Measurements from ENCODE around the gene NKAIN2. TPM values are rescaled to one million over a fixed set of nuclear protein-coding genes. Genes with fewer than 3 reads are reported as not detected.
A peak's percentile ranks its signal among the peaks of the same experiment; 100 is the strongest.

NKAIN2 gene
- total and polyA plus RNA-seq, 4 donors: 16.3 to 67.0 (median 49.9) TPM

DNA sequence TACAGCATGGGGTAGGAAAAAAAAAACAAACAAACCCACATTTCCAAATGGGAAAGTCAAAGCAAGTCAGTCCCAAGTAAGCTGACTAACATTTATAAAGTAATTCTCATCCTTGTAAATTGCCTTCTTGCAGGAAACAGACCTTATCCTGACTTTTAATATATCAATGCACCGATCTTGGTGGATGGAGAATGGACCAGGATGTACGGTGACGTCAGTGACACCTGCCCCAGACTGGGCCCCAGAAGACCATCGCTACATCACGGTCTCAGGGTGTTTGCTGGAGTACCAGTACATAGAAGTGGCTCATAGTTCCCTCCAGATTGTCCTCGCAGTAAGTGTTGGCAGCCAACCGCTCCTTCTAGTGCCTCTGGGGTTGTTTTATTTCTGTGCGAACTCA lies 854.4 kb downstream of the NKAIN2 start:
- Histone ChIP-seq H3K4me1 (ENCODE audit: control insufficient read depth, insufficient read depth, low read length) (no peaks in the 10 kb centered on the region), H3K9me3 (ENCODE audit: control insufficient read depth, insufficient read depth, low read length) (no peaks in the 10 kb centered on the region), H3K27me3 (ENCODE audit: control insufficient read depth, insufficient read depth, low read length) (no peaks in the 10 kb centered on the region), H3K36me3 (ENCODE audit: control insufficient read depth, insufficient read depth, low read length) (no peaks in the 10 kb centered on the region), H3K4me3 (ENCODE audit: low read depth, low read length) (no peak overlapping the region), H3K27ac (ENCODE audit: low read depth, low read length) (no peak overlapping the region)
- 90% methylated on average over 7 of the region's 8 CpGs for WGBS (ENCODE audit: insufficient coverage)
- DNase-seq (ENCODE audit: low read depth in 4 of 6, low spot score in 6 of 6): no peak

GRCh38 chr6:124659427-124659826 lies 855.8 kb downstream of the NKAIN2 start:
- H3K4me1 ChIP-seq (ENCODE audit: control insufficient read depth, insufficient read depth, low read length): no peaks in the 10 kb centered on the region
- DNase-seq (ENCODE audit: low read depth in 4 of 6, low spot score in 6 of 6): no peak
- no peaks in the 10 kb centered on the region for H3K9me3 ChIP-seq (ENCODE audit: control insufficient read depth, insufficient read depth, low read length)
- WGBS (ENCODE audit: insufficient coverage): no CpG with 5 or more reads among the region's 1 CpG
- H3K27me3 ChIP-seq (ENCODE audit: control insufficient read depth, insufficient read depth, low read length): no peaks in the 10 kb centered on the region
- no peak overlapping the region for H3K27ac ChIP-seq (ENCODE audit: low read depth, low read length)
- no peak overlapping the region for H3K4me3 ChIP-seq (ENCODE audit: low read depth, low read length)
- no peaks in the 10 kb centered on the region for H3K36me3 ChIP-seq (ENCODE audit: control insufficient read depth, insufficient read depth, low read length)

DNA sequence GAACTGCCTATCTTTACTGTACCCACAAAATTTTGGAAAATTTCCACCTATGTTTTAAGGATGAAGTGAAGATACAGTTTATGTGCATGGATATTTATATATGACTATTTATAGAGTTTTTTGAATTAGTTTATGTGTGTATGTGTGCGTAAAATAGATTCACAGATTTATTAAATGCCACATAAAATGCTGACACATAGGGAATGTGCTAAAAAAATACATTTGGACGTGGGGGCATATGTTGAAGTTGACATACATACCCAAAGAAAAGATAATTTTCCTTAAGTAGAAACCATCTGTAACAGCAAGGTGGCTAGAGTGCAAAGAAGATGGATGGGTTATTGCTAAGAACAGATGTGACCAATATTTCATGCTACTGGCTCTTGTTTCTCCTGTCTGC lies 856.5 kb downstream of the NKAIN2 start:
- H3K36me3 ChIP-seq (ENCODE audit: control insufficient read depth, insufficient read depth, low read length): no peaks in the 10 kb centered on the region
- no peak for DNase-seq (ENCODE audit: low read depth in 4 of 6, low spot score in 6 of 6)
- no peaks in the 10 kb centered on the region for H3K4me1 ChIP-seq (ENCODE audit: control insufficient read depth, insufficient read depth, low read length)
- no peaks in the 10 kb centered on the region for H3K27me3 ChIP-seq (ENCODE audit: control insufficient read depth, insufficient read depth, low read length)
- H3K27ac ChIP-seq (ENCODE audit: low read depth, low read length): no peak overlapping the region
- WGBS (ENCODE audit: insufficient coverage): no CpG with 5 or more reads among the region's 2 CpGs
- no peak overlapping the region for H3K4me3 ChIP-seq (ENCODE audit: low read depth, low read length)
- no peaks in the 10 kb centered on the region for H3K9me3 ChIP-seq (ENCODE audit: control insufficient read depth, insufficient read depth, low read length)

- WGBS (ENCODE audit: insufficient coverage): 25% methylated on average over 1 of the region's 5 CpGs
- no peak overlapping the region for H3K27ac ChIP-seq (ENCODE audit: low read depth, low read length)
- peak in 2 of 6 donors; percentile 62 to 79 for DNase-seq (ENCODE audit: low read depth in 4 of 6, low spot score in 6 of 6)
- H3K36me3 ChIP-seq (ENCODE audit: control insufficient read depth, insufficient read depth, low read length): no peaks in the 10 kb centered on the region
- no peaks in the 10 kb centered on the region for H3K4me1 ChIP-seq (ENCODE audit: control insufficient read depth, insufficient read depth, low read length)
- H3K4me3 ChIP-seq (ENCODE audit: low read depth, low read length): no peak overlapping the region
- no peaks in the 10 kb centered on the region for H3K27me3 ChIP-seq (ENCODE audit: control insufficient read depth, insufficient read depth, low read length)
- no peaks in the 10 kb centered on the region for H3K9me3 ChIP-seq (ENCODE audit: control insufficient read depth, insufficient read depth, low read length)
Measured at GRCh38 chr6:124661097-124661661, 857.5 kb downstream of the NKAIN2 start.

- Histone ChIP-seq H3K9me3 (ENCODE audit: control insufficient read depth, insufficient read depth, low read length) (no peaks in the 10 kb centered on the region), H3K4me3 (ENCODE audit: low read depth, low read length) (no peak overlapping the region), H3K27me3 (ENCODE audit: control insufficient read depth, insufficient read depth, low read length) (no peaks in the 10 kb centered on the region), H3K27ac (ENCODE audit: low read depth, low read length) (no peak overlapping the region), H3K36me3 (ENCODE audit: control insufficient read depth, insufficient read depth, low read length) (no peaks in the 10 kb centered on the region), H3K4me1 (ENCODE audit: control insufficient read depth, insufficient read depth, low read length) (no peaks in the 10 kb centered on the region)
- no peak for DNase-seq (ENCODE audit: low read depth in 4 of 6, low spot score in 6 of 6)
- no CpG with 5 or more reads among the region's 5 CpGs for WGBS (ENCODE audit: insufficient coverage)
Measured at GRCh38 chr6:124668028-124668427, 864.4 kb downstream of the NKAIN2 start.

DNA sequence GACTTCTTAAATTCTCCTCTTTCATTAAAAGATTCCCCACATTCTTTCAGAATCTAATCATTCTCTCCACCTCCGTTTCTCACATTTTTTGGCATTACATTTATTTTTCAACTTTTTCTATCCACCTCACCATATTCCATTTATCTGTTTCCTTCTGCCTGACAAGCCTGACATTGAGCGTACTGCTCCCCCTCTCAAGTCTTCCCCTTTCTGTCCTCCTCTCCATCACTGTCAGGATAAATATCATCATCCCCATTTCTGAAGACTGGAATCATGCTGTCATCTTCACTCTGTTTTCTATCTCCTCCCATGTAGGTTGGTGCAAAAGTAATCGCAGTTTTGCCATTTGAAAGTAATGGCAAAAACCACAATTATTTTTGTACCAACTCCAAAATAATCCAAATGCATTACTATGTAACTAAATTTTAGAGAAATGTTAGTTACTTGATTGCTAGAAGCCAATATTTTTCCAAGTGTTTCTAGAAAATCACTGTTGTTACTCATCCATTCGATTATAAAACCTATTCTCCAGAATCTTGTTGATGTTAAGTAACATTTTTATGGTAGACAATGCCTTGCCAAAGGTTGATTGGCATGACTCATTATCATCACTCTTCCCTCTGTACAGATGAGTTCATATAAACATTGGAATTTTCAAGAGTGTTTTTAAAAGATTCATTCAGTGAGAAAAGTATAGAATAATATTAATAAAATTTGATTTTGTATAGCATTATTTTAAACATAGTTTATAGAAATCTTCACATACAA lies 866.2 kb downstream of the NKAIN2 start:
- 85% methylated on average over 2 of the region's 4 CpGs for WGBS (ENCODE audit: insufficient coverage)
- H3K27me3 ChIP-seq (ENCODE audit: control insufficient read depth, insufficient read depth, low read length): no peaks in the 10 kb centered on the region
- H3K27ac ChIP-seq (ENCODE audit: low read depth, low read length): no peak overlapping the region
- no peaks in the 10 kb centered on the region for H3K9me3 ChIP-seq (ENCODE audit: control insufficient read depth, insufficient read depth, low read length)
- no peak overlapping the region for H3K4me3 ChIP-seq (ENCODE audit: low read depth, low read length)
- H3K4me1 ChIP-seq (ENCODE audit: control insufficient read depth, insufficient read depth, low read length): no peaks in the 10 kb centered on the region
- no peak for DNase-seq (ENCODE audit: low read depth in 4 of 6, low spot score in 6 of 6)
- no peaks in the 10 kb centered on the region for H3K36me3 ChIP-seq (ENCODE audit: control insufficient read depth, insufficient read depth, low read length)

DNA sequence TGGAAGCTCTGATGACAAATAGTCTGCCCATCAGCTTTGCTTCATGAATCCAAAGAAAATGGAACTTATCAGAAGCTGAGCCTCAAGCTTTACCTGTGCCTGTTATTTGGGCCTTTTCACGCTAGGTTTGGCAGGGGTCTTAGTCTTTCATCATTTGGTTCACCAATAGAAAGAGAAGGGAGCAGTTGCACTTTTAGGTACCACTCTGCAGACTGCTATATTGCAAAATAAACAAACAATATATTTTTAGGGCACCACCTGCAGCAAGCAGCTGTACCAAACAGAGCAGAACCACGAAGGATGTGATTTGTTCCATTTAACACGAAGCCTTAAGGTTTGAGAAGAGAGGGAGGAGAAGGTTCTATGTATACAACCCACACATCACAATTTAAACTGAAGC lies 867.1 kb downstream of the NKAIN2 start:
- Histone ChIP-seq H3K27me3 (ENCODE audit: control insufficient read depth, insufficient read depth, low read length) (no peaks in the 10 kb centered on the region), H3K36me3 (ENCODE audit: control insufficient read depth, insufficient read depth, low read length) (no peaks in the 10 kb centered on the region), H3K9me3 (ENCODE audit: control insufficient read depth, insufficient read depth, low read length) (no peaks in the 10 kb centered on the region), H3K4me3 (ENCODE audit: low read depth, low read length) (no peak overlapping the region), H3K27ac (ENCODE audit: low read depth, low read length) (no peak overlapping the region), H3K4me1 (ENCODE audit: control insufficient read depth, insufficient read depth, low read length) (no peaks in the 10 kb centered on the region)
- DNase-seq (ENCODE audit: low read depth in 4 of 6, low spot score in 6 of 6): peak in 1 of 6 donors; percentile 33
- WGBS (ENCODE audit: insufficient coverage): no CpG with 5 or more reads among the region's 3 CpGs

DNA sequence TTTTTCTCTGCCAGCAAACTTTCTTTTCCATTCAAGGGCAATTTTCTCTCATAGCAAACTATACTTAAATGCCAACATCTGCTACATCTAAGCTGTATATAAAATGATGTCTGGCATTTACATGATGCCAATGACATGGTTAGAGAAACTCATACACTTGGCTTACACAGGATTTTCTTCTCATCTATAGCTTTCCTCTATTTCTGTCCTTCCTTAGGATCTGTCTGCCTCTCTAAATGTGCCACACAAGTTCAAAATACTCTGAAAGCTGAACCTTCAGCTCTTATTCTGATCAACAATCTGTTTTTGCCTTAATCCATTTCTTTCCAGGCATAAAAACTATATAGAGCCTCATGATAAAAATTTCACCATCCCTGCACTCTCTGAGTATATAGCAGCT lies 867.7 kb downstream of the NKAIN2 start:
- H3K36me3 ChIP-seq (ENCODE audit: control insufficient read depth, insufficient read depth, low read length): no peaks in the 10 kb centered on the region
- H3K27ac ChIP-seq (ENCODE audit: low read depth, low read length): no peak overlapping the region
- no peaks in the 10 kb centered on the region for H3K9me3 ChIP-seq (ENCODE audit: control insufficient read depth, insufficient read depth, low read length)
- no peaks in the 10 kb centered on the region for H3K27me3 ChIP-seq (ENCODE audit: control insufficient read depth, insufficient read depth, low read length)
- no peak overlapping the region for H3K4me3 ChIP-seq (ENCODE audit: low read depth, low read length)
- peak in 1 of 6 donors; percentile 59 for DNase-seq (ENCODE audit: low read depth in 4 of 6, low spot score in 6 of 6)
- no peaks in the 10 kb centered on the region for H3K4me1 ChIP-seq (ENCODE audit: control insufficient read depth, insufficient read depth, low read length)

DNA sequence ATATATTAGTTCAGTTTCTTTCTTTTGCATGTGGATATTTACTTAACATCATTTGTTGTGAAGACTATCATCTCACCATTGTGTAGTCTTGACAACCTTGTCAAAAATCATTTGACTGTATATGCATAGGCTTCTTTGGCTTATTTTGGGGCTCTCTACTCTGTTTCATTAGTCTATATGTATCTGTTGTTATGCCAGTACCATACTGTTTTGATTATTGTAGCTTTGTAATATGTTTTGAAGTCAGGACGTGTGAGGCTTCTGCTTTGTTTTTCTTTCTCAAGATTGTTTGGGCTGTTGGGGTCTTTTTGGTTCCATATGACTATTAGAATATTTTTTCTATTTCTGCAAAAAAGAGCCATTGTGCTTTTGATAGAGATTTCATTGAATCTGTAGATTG lies 870.4 kb downstream of the NKAIN2 start:
- no CpG with 5 or more reads among the region's 1 CpG for WGBS (ENCODE audit: insufficient coverage)
- Histone ChIP-seq H3K36me3 (ENCODE audit: control insufficient read depth, insufficient read depth, low read length) (no peaks in the 10 kb centered on the region), H3K4me3 (ENCODE audit: low read depth, low read length) (no peak overlapping the region), H3K4me1 (ENCODE audit: control insufficient read depth, insufficient read depth, low read length) (no peaks in the 10 kb centered on the region), H3K9me3 (ENCODE audit: control insufficient read depth, insufficient read depth, low read length) (peaks cover 12% of the 10 kb centered on the region), H3K27me3 (ENCODE audit: control insufficient read depth, insufficient read depth, low read length) (no peaks in the 10 kb centered on the region), H3K27ac (ENCODE audit: low read depth, low read length) (no peak overlapping the region)
- DNase-seq (ENCODE audit: low read depth in 4 of 6, low spot score in 6 of 6): no peak

- no peaks in the 10 kb centered on the region for H3K27me3 ChIP-seq (ENCODE audit: control insufficient read depth, insufficient read depth, low read length)
- no peak for DNase-seq (ENCODE audit: low read depth in 4 of 6, low spot score in 6 of 6)
- peaks cover 12% of the 10 kb centered on the region for H3K9me3 ChIP-seq (ENCODE audit: control insufficient read depth, insufficient read depth, low read length)
- H3K27ac ChIP-seq (ENCODE audit: low read depth, low read length): no peak overlapping the region
- no peaks in the 10 kb centered on the region for H3K36me3 ChIP-seq (ENCODE audit: control insufficient read depth, insufficient read depth, low read length)
- H3K4me1 ChIP-seq (ENCODE audit: control insufficient read depth, insufficient read depth, low read length): no peaks in the 10 kb centered on the region
- no peak overlapping the region for H3K4me3 ChIP-seq (ENCODE audit: low read depth, low read length)
- WGBS (ENCODE audit: insufficient coverage): no CpG with 5 or more reads among the region's 3 CpGs
Measured at GRCh38 chr6:124676033-124676432, 872.4 kb downstream of the NKAIN2 start.

All from spinal cord (tissue), 10 donors.